K562 (cell line): ENCODE results near the gene ASZ1. TPM values are rescaled to one million over a fixed set of nuclear protein-coding genes. Genes with fewer than 3 reads are reported as not detected.

Experiments used
- ATAC-seq: fragments of 200-7000 bp; cut with Tn5 transposase; 3 replicates; pipeline ENCODE4 v1.9.1; 2020; ENCODE audit warnings: moderate library complexity
- BruUV-seq: library from RNA; stranded (reverse); fragments of 400-500 nt; replicated peaks from 2 replicates; lab custom pipeline; 2021; lab: Mats Ljungman, UMichigan
- CTCF ChIA-PET: fragments of 300-600 bp; formaldehyde crosslinking; extraction: SDS; loops from one replicate; lab custom pipeline; 2021; ENCODE audit warnings: low intra/inter-chr PET ratio; lab: Yijun Ruan, JAX
- POLR2A ChIA-PET: fragments of 300-600, 350-650 bp; sonication (Branson Sonifier 250); formaldehyde crosslinking; extraction: SDS; loops from one replicate; lab custom pipeline; 2021; ENCODE audit warnings: antibody characterized with exemption, inconsistent platforms; lab: Yijun Ruan, JAX
- DNase-seq, 4 experiments: peaks; one replicate each; pipeline versions ENCODE4 v3.0.0 to v3.0.0-alpha.2; 2011 to 2018; ENCODE audit warnings: low spot score in 3 of 4, mixed read lengths in 3 of 4; ENCODE audit errors: extremely low read depth in 1 of 4
- FAIRE-seq: peaks from 2 replicates; lab custom pipeline; 2011; peaks lifted over from hg19 to GRCh38; lab: Jason Lieb, UNC
- H2AFZ ChIP-seq: 2 replicates; pipeline ENCODE4 v1.6.0; 2011; ENCODE audit warnings: low read depth, low read length, control low read depth, inconsistent platforms
- H3K27ac ChIP-seq: fragments of 200-600 bp; 3 replicates; pipeline ENCODE4 v1.8.0; 2011; ENCODE audit warnings: low read depth, mild to moderate bottlenecking, control low read depth, inconsistent platforms, low read length, moderate library complexity, mixed read lengths; ENCODE audit errors: extremely low read depth
- H3K27me3 ChIP-seq, 2 experiments: fragments of 300-600 bp in 1 of 2; 2 replicates in 1 of 2; 3 replicates in 1 of 2; pipeline versions ENCODE4 v1.6.0 to v1.8.0; 2011; ENCODE audit warnings: inconsistent platforms in 2 of 2, low read length in 2 of 2, mild to moderate bottlenecking in 1 of 2, mixed read lengths in 1 of 2, moderate library complexity in 1 of 2; ENCODE audit not compliant: control insufficient read depth in 2 of 2, insufficient read depth in 2 of 2
- H3K36me3 ChIP-seq: fragments of 300-600 bp; 3 replicates; pipeline ENCODE4 v1.8.0; 2011; ENCODE audit warnings: mild to moderate bottlenecking, low read length, inconsistent platforms; ENCODE audit not compliant: control insufficient read depth, insufficient read depth
- H3K4me1 ChIP-seq, 2 experiments: fragments of 200-600 bp in 1 of 2; replicated peaks in 1 of 2; 2 replicates in 1 of 2; 3 replicates in 1 of 2; pipeline versions ENCODE4 v1.5.1 to v1.8.0; 2011; ENCODE audit warnings: inconsistent platforms in 2 of 2, low read length in 2 of 2, mild to moderate bottlenecking in 1 of 2, mixed read lengths in 1 of 2, moderate library complexity in 1 of 2; ENCODE audit not compliant: control insufficient read depth in 2 of 2, insufficient read depth in 2 of 2
- H3K4me2 ChIP-seq: 2 replicates; pipeline ENCODE4 v1.6.1; 2011; ENCODE audit warnings: low read length, control low read depth, inconsistent platforms, mixed read lengths; ENCODE audit not compliant: insufficient read depth
- H3K4me3 ChIP-seq: fragments of 200-600 bp; sonication (generic), shearing (Covaris generic); 2 replicates; pipeline ENCODE4 v1.5.1; 2016; ENCODE audit warnings: control low read depth, inconsistent platforms
- H3K79me2 ChIP-seq: fragments of 200-600 bp; 3 replicates; pipeline ENCODE4 v1.8.0; 2011; ENCODE audit warnings: low read length, inconsistent platforms; ENCODE audit not compliant: control insufficient read depth, insufficient read depth
- H3K9ac ChIP-seq, 2 experiments: 2 replicates each; pipeline versions ENCODE4 v1.6.0 to v1.6.1; 2011; ENCODE audit warnings: low read depth in 2 of 2, low read length in 2 of 2, control low read depth in 1 of 2, inconsistent platforms in 1 of 2, mild to moderate bottlenecking in 1 of 2, mixed read lengths in 1 of 2; ENCODE audit not compliant: insufficient read depth in 1 of 2
- H3K9me1 ChIP-seq: one replicate; pipeline ENCODE4 v1.6.0; 2011; ENCODE audit warnings: inconsistent platforms, mild to moderate bottlenecking, low read length, moderate library complexity; ENCODE audit not compliant: control insufficient read depth, insufficient read depth
- H3K9me3 ChIP-seq: replicated peaks from 2 replicates; pipeline ENCODE4 v1.5.1; 2011; ENCODE audit warnings: low read depth, low read length, inconsistent platforms; ENCODE audit not compliant: control insufficient read depth, insufficient read depth
- H4K20me1 ChIP-seq: replicated peaks from 2 replicates; pipeline ENCODE4 v1.6.1; 2011; ENCODE audit warnings: low read length, inconsistent platforms, mixed read lengths; ENCODE audit not compliant: control insufficient read depth, insufficient read depth
- ARNT ChIP-seq, 2 experiments: fragments of 450-650 bp; IDR thresholded peaks; 2 replicates each; pipeline ENCODE4 v1.6.1; 2016; ENCODE audit warnings: mild to moderate bottlenecking in 1 of 2
- NCOA6 ChIP-seq: fragments of 450-650 bp; IDR thresholded peaks from 2 replicates; pipeline ENCODE4 v1.6.1; 2017; ENCODE audit warnings: mild to moderate bottlenecking
- RBM25 ChIP-seq: fragments of 200-400 bp; formaldehyde crosslinking; IDR thresholded peaks from 2 replicates; pipeline ENCODE4 v1.6.1; 2018; ENCODE audit warnings: low read length, low read depth, moderate library complexity; ENCODE audit not compliant: severe bottlenecking
- SNIP1 ChIP-seq: fragments of 450-650 bp; IDR thresholded peaks from 2 replicates; pipeline ENCODE4 v1.7.1; 2017; ENCODE audit warnings: low read depth, mild to moderate bottlenecking
- SP1 ChIP-seq: sonication (generic); formaldehyde crosslinking; IDR thresholded peaks from 2 replicates; pipeline ENCODE4 v1.8.1; 2022; ENCODE audit warnings: mild to moderate bottlenecking, missing genetic modification reagents
- TEAD4 ChIP-seq, 2 experiments: sonication (generic) in 1 of 2; formaldehyde crosslinking in 1 of 2; IDR thresholded peaks; 2 replicates each; pipeline versions ENCODE4 v1.6.1 to v1.8.0; 2012 to 2022; ENCODE audit warnings: borderline replicate concordance in 1 of 2, inconsistent platforms in 1 of 2, low read length in 1 of 2, mild to moderate bottlenecking in 1 of 2, missing genetic modification reagents in 1 of 2
- TOE1 ChIP-seq, 2 experiments: fragments of 450-650 bp in 1 of 2; sonication (generic) in 1 of 2; formaldehyde crosslinking in 1 of 2; IDR thresholded peaks; 2 replicates each; pipeline versions ENCODE4 v1.7.1 to v1.8.0; 2016 to 2022; ENCODE audit warnings: borderline replicate concordance in 2 of 2, mild to moderate bottlenecking in 2 of 2, antibody characterized with exemption in 1 of 2, inconsistent platforms in 1 of 2, low read depth in 1 of 2, missing genetic modification reagents in 1 of 2, moderate library complexity in 1 of 2
- ZNF217 ChIP-seq: sonication (generic); formaldehyde crosslinking; IDR thresholded peaks from 2 replicates; pipeline ENCODE4 v1.8.0; 2022; ENCODE audit warnings: mild to moderate bottlenecking, missing genetic modification reagents
- WGBS: fragments of 100-300 bp; shearing (Covaris generic); methylation state at CpG from one replicate; pipeline ENCODE4 v1.1.6; 2016; ENCODE audit warnings: low coverage, mixed read lengths; ENCODE audit not compliant: insufficient coverage; ENCODE audit errors: missing lambda C conversion rate; 5-methylcytosine and 5-hydroxymethylcytosine counted together
- in situ Hi-C: fragments of 300-500 bp; cut with MboI; formaldehyde crosslinking; loops from 4 replicates; pipeline ENCODE4 v1.15.0; 2018; ENCODE audit warnings: inconsistent platforms, mixed read lengths
- intact Hi-C: fragments of 100-400 bp; cut with micrococcal nuclease; formaldehyde crosslinking; loops from 2 replicates; pipeline ENCODE4 v1.14.2; 2022
- polyA plus RNA-seq, 8 experiments: library from polyadenylated mRNA; depleted of rRNA in 4 of 8; stranded (reverse) in 5 of 8; unstranded in 3 of 8; fragments of >200 nt; fragmentation: Nextera tagmentation in 2 of 8; fragmentation: Illumina TruSeq in 1 of 8; extraction: Ambion mirVana in 2 of 8; extraction: Trizol in 1 of 8; gene quantifications; 2 replicates each; pipeline versions ENCODE4 v1.2.1 to v1.2.3, GENCODE V29; 2011 to 2014; ENCODE audit warnings: inconsistent platforms in 1 of 8, missing spikeins in 1 of 8
- total RNA-seq, 7 experiments: library from RNA; depleted of rRNA in 6 of 7; stranded (reverse); fragments of >200 nt in 6 of 7; fragmentation: Illumina TruSeq in 2 of 7; extraction: Trizol in 2 of 7; gene quantifications; 2 replicates each; pipeline versions ENCODE4 v1.2.1 to v1.2.3, GENCODE V29; 2011 to 2021; ENCODE audit warnings: low replicate concordance in 1 of 7
- TF ChIP-seq, protein P1 (sequence below): fragments of 250-450 bp; sonication (Bioruptor Pico); IDR thresholded peaks from 2 replicates; pipeline ENCODE4 v1.9.0; 2021; ENCODE audit warnings: mild to moderate bottlenecking, inconsistent platforms
- TF ChIP-seq, protein P2 (sequence below): IDR thresholded peaks from 3 replicates; pipeline ENCODE4 v1.6.1; 2011; ENCODE audit warnings: borderline replicate concordance, mild to moderate bottlenecking; ENCODE audit not compliant: insufficient read length, insufficient read depth
- TF ChIP-seq, protein P3 (sequence below): fragments of 450-650 bp; IDR thresholded peaks from 2 replicates; pipeline ENCODE4 v1.6.1; 2016; ENCODE audit warnings: mild to moderate bottlenecking
- TF ChIP-seq, protein P4 (sequence below): sonication (generic); formaldehyde crosslinking; IDR thresholded peaks from 2 replicates; pipeline ENCODE4 v1.5.0; 2020; ENCODE audit warnings: missing genetic modification reagents

Gene ASZ1
- total and polyA plus RNA-seq, 9 of the 15 experiments (the other 6 are each of a cell fraction or from before 2014, with no cell fraction given): not detected

DNA sequence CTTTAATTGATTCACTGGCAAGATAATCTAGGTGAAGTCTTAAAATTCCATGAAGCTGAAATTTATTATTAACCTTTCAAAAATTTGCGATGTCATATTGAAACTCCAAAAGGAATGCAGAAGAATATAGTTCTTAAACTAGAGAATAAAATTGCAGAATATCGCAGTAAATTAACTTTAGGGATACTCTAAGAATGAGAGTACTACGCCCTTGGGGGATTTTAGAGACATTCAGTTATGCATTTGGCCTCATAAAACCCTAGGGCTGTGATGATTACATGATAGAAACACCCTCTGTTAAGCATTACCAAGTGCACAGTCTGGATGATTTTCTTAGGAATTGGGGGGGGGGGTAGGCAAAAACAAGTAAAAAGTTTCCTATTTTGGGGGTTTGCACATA, 108.1 kb downstream of the ASZ1 start:
- no peak for DNase-seq
- intact Hi-C loops: no loop called here
- 0 out of 2 replicates have a peak, but pooled peaks cover 4% of the 10 kb centered on the region for H4K20me1 ChIP-seq
- no peak overlapping the region for H3K4me2 ChIP-seq
- BruUV-seq: no TSS peak
- H3K9ac ChIP-seq: no peak overlapping the region
- no peaks in the 10 kb centered on the region for H3K9me3 ChIP-seq
- no peak overlapping the region for H3K27ac ChIP-seq
- FAIRE-seq: no peak
- no peak overlapping the region for H2AFZ ChIP-seq
- no peak for ATAC-seq
- 3% methylated on average over 3 of the region's 3 CpGs for WGBS
- CTCF ChIA-PET: no interaction called here
- POLR2A ChIA-PET: interaction anchor here (1.1 kb wide), 1 partner anchor 22 kb away, joined by 3 read pairs; no protein-coding TSS in a partner anchor
- no peaks in the 10 kb centered on the region for H3K79me2 ChIP-seq
- no peak overlapping the region for H3K4me3 ChIP-seq
- H3K27me3 ChIP-seq: peaks cover 32 to 33% of the 10 kb centered on the region in 2 experiments; a peak in 3 of 5 replicates
- H3K9me1 ChIP-seq: no peaks in the 10 kb centered on the region
- peaks cover 0 to 11% of the 10 kb centered on the region in 2 experiments; a peak in 2 of 5 replicates for H3K4me1 ChIP-seq
- H3K36me3 ChIP-seq: no peaks in the 10 kb centered on the region
- in situ Hi-C loops: no loop called here
- TF ChIP-seq, protein P1, sequence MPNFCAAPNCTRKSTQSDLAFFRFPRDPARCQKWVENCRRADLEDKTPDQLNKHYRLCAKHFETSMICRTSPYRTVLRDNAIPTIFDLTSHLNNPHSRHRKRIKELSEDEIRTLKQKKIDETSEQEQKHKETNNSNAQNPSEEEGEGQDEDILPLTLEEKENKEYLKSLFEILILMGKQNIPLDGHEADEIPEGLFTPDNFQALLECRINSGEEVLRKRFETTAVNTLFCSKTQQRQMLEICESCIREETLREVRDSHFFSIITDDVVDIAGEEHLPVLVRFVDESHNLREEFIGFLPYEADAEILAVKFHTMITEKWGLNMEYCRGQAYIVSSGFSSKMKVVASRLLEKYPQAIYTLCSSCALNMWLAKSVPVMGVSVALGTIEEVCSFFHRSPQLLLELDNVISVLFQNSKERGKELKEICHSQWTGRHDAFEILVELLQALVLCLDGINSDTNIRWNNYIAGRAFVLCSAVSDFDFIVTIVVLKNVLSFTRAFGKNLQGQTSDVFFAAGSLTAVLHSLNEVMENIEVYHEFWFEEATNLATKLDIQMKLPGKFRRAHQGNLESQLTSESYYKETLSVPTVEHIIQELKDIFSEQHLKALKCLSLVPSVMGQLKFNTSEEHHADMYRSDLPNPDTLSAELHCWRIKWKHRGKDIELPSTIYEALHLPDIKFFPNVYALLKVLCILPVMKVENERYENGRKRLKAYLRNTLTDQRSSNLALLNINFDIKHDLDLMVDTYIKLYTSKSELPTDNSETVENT (CRISPR knock-in tag): no peak
- TF ChIP-seq TEAD4 (IDR thresholded peaks at IDR 0.05; ENCODE audit: low read length) (no peak), TEAD4 (CRISPR knock-in tag; IDR thresholded peaks at IDR 0.05; ENCODE audit: borderline replicate concordance) (no peak), ARNT (IDR thresholded peaks at IDR 0.05) (no peak), SP1 (CRISPR knock-in tag) (no peak), SNIP1 (no peak), RBM25 (no peak), NCOA6 (no peak), ZNF217 (CRISPR knock-in tag) (no peak), TOE1 (IDR thresholded peaks at IDR 0.05; ENCODE audit: borderline replicate concordance) (no peak), TOE1 (CRISPR knock-in tag; IDR thresholded peaks at IDR 0.05; ENCODE audit: borderline replicate concordance, low read depth) (no peak)
- TF ChIP-seq, protein P2, sequence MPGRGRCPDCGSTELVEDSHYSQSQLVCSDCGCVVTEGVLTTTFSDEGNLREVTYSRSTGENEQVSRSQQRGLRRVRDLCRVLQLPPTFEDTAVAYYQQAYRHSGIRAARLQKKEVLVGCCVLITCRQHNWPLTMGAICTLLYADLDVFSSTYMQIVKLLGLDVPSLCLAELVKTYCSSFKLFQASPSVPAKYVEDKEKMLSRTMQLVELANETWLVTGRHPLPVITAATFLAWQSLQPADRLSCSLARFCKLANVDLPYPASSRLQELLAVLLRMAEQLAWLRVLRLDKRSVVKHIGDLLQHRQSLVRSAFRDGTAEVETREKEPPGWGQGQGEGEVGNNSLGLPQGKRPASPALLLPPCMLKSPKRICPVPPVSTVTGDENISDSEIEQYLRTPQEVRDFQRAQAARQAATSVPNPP: no peak
- TF ChIP-seq, protein P3, sequence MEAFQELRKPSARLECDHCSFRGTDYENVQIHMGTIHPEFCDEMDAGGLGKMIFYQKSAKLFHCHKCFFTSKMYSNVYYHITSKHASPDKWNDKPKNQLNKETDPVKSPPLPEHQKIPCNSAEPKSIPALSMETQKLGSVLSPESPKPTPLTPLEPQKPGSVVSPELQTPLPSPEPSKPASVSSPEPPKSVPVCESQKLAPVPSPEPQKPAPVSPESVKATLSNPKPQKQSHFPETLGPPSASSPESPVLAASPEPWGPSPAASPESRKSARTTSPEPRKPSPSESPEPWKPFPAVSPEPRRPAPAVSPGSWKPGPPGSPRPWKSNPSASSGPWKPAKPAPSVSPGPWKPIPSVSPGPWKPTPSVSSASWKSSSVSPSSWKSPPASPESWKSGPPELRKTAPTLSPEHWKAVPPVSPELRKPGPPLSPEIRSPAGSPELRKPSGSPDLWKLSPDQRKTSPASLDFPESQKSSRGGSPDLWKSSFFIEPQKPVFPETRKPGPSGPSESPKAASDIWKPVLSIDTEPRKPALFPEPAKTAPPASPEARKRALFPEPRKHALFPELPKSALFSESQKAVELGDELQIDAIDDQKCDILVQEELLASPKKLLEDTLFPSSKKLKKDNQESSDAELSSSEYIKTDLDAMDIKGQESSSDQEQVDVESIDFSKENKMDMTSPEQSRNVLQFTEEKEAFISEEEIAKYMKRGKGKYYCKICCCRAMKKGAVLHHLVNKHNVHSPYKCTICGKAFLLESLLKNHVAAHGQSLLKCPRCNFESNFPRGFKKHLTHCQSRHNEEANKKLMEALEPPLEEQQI: no peak
- TF ChIP-seq, protein P4, sequence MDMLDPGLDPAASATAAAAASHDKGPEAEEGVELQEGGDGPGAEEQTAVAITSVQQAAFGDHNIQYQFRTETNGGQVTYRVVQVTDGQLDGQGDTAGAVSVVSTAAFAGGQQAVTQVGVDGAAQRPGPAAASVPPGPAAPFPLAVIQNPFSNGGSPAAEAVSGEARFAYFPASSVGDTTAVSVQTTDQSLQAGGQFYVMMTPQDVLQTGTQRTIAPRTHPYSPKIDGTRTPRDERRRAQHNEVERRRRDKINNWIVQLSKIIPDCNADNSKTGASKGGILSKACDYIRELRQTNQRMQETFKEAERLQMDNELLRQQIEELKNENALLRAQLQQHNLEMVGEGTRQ (CRISPR knock-in tag): no peak
